GM21528 (cell line): Measurements from ENCODE around the gene FYB1.

Experiments
- ATAC-seq: cut with Tn5 transposase; IDR thresholded peaks from one replicate; pipeline ENCODE4 v1.9.1; 2021; ENCODE audit warnings: mild to moderate bottlenecking, moderate library complexity; ENCODE audit not compliant: unreplicated experiment, low FRiP score

FYB1 gene

DNA sequence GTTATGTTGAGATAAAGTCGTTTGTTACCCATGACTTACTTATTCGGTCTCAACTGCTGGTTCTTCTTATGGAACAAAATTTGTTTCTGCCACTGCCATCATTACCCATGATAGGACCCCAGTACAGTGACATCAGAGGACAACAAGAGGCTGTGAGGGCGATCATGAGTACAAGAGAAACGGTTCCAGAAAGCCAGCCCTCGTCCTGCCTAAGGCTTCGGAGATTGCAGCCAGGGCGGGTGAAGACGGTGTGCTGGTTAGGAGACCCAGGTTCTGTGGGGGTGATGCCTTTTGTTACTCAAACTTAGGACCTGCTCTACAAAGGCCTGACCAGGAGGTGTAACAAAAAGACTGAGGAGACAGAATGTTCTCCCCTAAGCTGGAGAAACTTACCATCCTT lies 10.9 kb downstream of the FYB1 start:
- ATAC-seq: no peak

DNA sequence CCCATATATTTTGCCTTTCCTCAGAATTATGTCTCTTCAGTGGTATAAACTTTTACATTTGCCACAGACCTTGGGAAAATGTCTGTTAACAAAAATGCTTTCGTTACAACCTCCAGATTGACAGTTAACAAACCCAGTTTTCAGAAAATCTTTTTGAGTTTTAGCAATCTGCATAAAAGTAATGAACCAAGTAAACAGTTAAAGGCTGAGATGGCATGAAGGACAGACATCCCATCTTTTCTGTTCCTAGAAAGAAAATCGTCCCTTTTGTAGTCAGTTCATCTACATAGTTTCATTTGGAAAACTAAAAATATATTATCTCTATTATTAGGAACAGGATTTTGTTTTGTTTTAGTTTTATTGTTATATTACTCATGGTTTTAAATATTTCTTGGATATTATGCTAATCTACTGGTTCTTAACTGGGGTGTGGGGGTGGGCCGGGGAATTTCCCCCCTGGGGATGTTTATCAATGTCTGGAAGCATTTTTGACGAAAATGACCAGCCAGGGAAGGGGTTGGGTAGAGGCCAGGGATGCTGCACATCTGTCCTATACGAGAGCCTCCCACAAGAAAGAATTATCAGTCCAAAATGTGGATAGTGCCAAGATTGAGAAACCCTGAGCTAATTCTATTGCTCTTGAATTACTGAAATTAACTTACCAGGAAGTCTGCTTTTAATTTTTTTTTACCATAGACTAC lies 11.9 kb downstream of the FYB1 start:
- ATAC-seq: no peak

- no peak for ATAC-seq
Observed at GRCh38 chr5:39206630-39207321, 12.6 kb downstream of the FYB1 start.

GRCh38 chr5:39205550-39205949 lies 13.8 kb downstream of the FYB1 start:
- ATAC-seq: no peak

GRCh38 chr5:39203951-39204350 lies 15.4 kb downstream of the FYB1 start:
- no peak for ATAC-seq

- no peak for ATAC-seq
Observed at GRCh38 chr5:39203275-39203922, 16.0 kb downstream of the FYB1 start.

- no peak for ATAC-seq
Observed at GRCh38 chr5:39202597-39203274, 16.6 kb downstream of the FYB1 start.

- ATAC-seq: no peak
Observed at GRCh38 chr5:39201781-39202596, 17.4 kb downstream of the FYB1 start.

GRCh38 chr5:39201160-39201780 lies 18.1 kb downstream of the FYB1 start:
- no peak for ATAC-seq

DNA sequence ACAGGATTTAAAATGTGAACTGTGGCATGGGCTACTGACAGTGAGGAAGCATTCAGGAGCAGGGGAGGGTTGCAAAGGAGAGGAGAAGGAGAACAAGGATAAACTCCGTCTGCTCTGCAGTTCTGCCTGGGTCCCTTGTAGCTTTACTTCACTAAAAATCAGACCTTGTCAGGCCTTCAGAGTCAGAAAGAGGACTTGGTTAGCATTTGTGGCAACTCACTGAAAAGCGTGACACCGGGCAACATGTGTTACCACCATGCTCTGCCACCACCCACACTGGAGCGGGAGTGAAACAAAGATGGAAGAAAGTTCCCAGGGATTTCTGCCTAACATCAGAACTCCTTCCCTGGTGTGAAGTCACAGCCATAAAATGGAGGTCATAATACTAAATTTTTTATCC lies 19.3 kb downstream of the FYB1 start:
- no peak for ATAC-seq

DNA sequence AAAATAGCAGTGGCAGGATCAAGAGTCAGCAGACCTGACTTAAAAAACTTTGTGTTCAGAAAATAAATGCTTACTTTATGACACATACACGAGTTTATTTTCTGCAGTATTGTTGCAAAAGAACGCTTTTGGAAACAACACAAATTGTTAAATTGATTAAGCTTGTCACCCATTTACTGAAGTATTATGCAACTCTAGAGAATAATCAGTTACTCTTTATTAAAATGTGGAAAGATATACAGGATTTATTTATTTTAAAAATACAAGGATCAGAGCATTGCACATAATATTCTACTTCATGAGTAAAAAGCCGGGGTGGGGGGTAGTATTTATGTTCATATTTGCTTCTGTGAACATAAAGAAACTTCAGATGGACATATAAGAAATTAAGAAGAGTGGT lies 20.0 kb downstream of the FYB1 start:
- no peak for ATAC-seq

DNA sequence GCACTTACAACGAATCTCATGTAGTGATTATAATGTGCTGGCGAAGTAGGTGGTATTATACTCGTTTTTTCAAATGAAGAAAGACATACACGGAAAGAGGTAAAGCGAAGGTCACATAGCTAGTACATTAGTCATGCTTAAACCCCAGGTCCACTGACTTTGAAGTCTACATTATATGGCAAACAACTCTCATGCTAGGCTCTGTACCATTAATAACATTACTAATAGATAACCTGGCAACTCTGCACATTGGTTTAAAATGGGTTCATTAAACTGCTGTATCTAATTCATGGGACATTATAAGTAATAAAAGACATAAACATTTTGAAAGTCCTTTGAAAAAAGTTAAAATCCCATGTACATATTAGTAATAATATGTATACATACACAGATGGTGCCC lies 21.2 kb downstream of the FYB1 start:
- no peak for ATAC-seq

- ATAC-seq: no peak
Observed at GRCh38 chr5:39197556-39197955, 21.8 kb downstream of the FYB1 start.

DNA sequence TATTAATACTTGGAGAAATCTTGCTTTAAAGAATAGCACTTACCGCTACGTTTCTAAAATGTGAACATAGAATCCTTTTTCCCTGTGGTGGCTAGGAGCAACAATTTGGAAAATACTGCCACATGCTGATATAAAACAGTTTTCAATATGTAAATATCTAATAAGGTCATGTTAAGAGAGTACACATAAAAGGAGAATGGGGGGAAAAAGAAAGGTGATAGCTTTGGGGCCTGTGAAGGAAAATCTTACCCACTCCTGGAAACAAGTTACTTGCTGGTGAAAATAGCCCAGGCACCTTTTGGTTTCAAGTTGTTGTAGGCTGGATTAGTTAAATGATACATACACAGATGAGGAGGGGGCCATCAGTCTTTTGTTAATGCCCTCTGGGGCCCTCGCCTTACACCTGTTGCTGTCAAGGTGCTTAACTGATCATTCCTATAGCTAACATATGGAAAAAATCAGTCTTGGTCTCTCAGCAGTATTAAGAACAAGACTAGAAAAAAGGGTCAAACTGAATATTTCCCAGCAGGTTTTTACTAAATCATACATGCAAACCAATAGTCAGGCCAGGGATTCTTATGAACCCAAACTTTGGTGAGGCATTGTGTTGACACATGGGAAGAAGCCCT lies 24.1 kb downstream of the FYB1 start:
- ATAC-seq: no peak

DNA sequence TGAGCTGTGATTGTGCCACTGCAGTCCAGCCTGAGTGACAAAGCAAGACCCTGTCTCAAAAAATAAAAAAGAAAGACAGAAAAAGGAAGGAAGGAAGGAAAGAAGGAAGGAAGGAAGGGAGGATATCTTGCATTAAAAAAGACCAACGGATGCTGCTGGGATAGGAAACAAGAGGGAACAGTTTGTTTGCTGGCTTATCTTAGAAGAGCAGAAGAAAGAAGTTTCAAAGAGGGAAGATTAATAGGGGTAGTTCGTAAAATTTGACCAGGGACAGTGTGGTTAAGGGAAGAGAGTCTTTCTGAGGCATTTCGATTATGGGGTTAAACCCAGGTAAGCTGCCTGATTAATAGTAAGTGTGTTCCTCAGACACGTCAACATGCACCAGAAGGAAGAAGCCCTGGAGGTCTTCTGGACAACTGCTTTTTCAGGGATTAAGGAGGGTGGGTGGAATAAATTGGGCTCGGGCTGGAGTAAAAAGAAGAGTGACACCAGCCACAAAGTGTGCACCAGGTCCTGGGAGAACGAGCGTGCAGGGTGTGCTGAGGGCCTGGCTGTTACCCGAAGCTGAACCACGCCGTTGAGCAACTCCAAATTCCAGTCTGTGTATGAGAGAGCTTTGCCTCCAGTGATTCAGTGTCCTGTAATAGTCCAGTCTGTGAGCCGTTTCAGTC lies 24.8 kb downstream of the FYB1 start:
- no peak for ATAC-seq

DNA sequence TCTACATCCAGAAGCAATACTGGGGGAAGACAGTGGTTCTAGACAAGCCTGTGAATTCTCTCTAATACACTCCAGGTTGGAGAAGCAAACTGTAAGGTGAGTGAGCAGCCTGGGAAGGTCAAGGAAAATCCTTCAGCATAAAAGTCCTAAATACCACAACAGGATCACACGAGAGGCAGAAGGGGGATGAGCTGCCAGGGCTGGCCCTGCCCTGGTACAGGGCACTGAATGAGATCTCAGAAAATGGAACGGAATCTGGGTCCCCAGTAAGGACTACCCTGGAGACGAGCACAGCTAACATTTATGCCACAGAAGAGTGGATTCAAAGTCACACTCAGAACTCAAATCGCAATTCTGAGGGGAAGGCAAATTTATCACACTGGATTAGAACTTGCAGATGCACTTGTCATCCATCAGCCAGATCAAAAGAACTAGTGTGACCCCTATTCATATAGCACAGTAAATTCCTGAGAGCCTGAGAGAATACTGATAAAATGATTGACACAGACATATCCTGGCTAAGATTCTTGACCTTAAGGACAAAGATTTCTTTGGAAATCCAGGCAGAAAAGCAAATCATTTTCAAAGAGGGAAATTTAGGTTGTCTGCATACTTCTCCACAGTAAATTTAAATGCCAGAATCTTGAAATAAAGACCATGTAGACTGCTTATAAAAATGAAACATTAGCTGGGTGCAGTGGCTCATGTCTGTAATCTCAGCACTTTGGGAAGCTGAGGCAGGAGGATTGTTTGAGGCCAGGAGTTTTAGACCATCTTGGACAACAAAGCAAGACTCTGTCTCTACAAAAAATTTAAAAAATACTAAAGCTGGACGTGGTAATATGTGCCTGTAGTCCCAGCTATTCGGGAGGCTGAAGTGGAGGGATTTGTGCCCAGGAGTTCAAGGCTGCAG lies 25.6 kb downstream of the FYB1 start:
- no peak for ATAC-seq

GRCh38 chr5:39192450-39193160 lies 26.8 kb downstream of the FYB1 start:
- ATAC-seq: no peak
